ENCODE data around the gene CYP4V2. TPM values are rescaled to one million over a fixed set of nuclear protein-coding genes. Genes with fewer than 3 reads are reported as not detected.

The CYP4V2 gene
- total RNA-seq, 1 donor from 2014 or later, result 14.1 TPM

GRCh38 chr4:186217733-186218293, 26.4 kb downstream of the CYP4V2 start:
- H3K27me3 Mint-ChIP-seq (ENCODE audit: unreplicated experiment), result peaks cover 50% of the 10 kb centered on the region
- peaks cover 8% of the 10 kb centered on the region for H3K9me3 Mint-ChIP-seq (ENCODE audit: unreplicated experiment)
- no peak overlapping the region for H3K27ac Mint-ChIP-seq (ENCODE audit: unreplicated experiment)
- peaks cover 3% of the 10 kb centered on the region for H3K4me1 Mint-ChIP-seq (ENCODE audit: unreplicated experiment)
- TF ChIP-seq, protein P1, sequence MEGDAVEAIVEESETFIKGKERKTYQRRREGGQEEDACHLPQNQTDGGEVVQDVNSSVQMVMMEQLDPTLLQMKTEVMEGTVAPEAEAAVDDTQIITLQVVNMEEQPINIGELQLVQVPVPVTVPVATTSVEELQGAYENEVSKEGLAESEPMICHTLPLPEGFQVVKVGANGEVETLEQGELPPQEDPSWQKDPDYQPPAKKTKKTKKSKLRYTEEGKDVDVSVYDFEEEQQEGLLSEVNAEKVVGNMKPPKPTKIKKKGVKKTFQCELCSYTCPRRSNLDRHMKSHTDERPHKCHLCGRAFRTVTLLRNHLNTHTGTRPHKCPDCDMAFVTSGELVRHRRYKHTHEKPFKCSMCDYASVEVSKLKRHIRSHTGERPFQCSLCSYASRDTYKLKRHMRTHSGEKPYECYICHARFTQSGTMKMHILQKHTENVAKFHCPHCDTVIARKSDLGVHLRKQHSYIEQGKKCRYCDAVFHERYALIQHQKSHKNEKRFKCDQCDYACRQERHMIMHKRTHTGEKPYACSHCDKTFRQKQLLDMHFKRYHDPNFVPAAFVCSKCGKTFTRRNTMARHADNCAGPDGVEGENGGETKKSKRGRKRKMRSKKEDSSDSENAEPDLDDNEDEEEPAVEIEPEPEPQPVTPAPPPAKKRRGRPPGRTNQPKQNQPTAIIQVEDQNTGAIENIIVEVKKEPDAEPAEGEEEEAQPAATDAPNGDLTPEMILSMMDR (IDR thresholded peaks at IDR 0.05), result no peak
- H3K4me3 Mint-ChIP-seq (ENCODE audit: unreplicated experiment), result no peak overlapping the region
- no peaks in the 10 kb centered on the region for H3K36me3 Mint-ChIP-seq (ENCODE audit: unreplicated experiment)
- DNase-seq (ENCODE audit: extremely low spot score, unreplicated experiment), result no peak

DNA sequence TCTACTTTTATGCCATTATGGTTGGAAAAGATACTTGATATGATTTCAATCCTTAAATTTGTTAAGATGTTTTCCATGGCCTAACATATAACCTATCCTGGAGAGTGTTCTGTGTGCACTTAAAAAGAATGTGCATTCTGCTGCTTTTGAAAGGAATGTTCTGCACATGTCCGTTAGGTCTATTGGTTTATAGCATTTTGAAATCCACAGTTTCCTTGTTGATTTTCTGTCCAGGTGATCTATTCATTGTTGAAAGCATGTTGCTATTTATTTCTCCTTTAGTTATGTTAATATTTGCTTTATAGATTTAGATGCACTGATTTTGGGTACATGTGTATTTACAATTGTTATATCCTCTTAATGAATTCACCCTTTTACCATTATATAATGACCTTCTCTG, 30.3 kb downstream of the CYP4V2 start:
- H3K27me3 Mint-ChIP-seq (ENCODE audit: unreplicated experiment), result peaks cover 30% of the 10 kb centered on the region

GRCh38 chr4:186225848-186226247, 34.5 kb downstream of the CYP4V2 start:
- H3K36me3 Mint-ChIP-seq (ENCODE audit: unreplicated experiment), result peaks cover 3% of the 10 kb centered on the region
- no peak for DNase-seq (ENCODE audit: extremely low spot score, unreplicated experiment)
- peaks cover 22% of the 10 kb centered on the region for H3K9me3 Mint-ChIP-seq (ENCODE audit: unreplicated experiment)
- peaks cover 17% of the 10 kb centered on the region for H3K4me1 Mint-ChIP-seq (ENCODE audit: unreplicated experiment)
- peaks cover 17% of the 10 kb centered on the region for H3K27me3 Mint-ChIP-seq (ENCODE audit: unreplicated experiment)
- TF ChIP-seq, protein P1 (IDR thresholded peaks at IDR 0.05), result no peak
- H3K4me3 Mint-ChIP-seq (ENCODE audit: unreplicated experiment), result no peak overlapping the region
- H3K27ac Mint-ChIP-seq (ENCODE audit: unreplicated experiment), result no peak overlapping the region

More for the DNA sequence above, 30.3 kb downstream of the CYP4V2 start:
- Mint-ChIP-seq H3K4me1 (ENCODE audit: unreplicated experiment) (peaks cover 3% of the 10 kb centered on the region), H3K27ac (ENCODE audit: unreplicated experiment) (no peak overlapping the region), H3K4me3 (ENCODE audit: unreplicated experiment) (no peak overlapping the region), H3K9me3 (ENCODE audit: unreplicated experiment) (peaks cover 22% of the 10 kb centered on the region), H3K36me3 (ENCODE audit: unreplicated experiment) (no peaks in the 10 kb centered on the region)
- TF ChIP-seq, protein P1 (IDR thresholded peaks at IDR 0.05), result no peak
- no peak for DNase-seq (ENCODE audit: extremely low spot score, unreplicated experiment)

GRCh38 chr4:186226521-186227189, 35.3 kb downstream of the CYP4V2 start:
- Mint-ChIP-seq H3K27ac (ENCODE audit: unreplicated experiment) (no peak overlapping the region), H3K27me3 (ENCODE audit: unreplicated experiment) (peaks cover 9% of the 10 kb centered on the region), H3K4me3 (ENCODE audit: unreplicated experiment) (no peak overlapping the region), H3K9me3 (ENCODE audit: unreplicated experiment) (peaks cover 22% of the 10 kb centered on the region), H3K36me3 (ENCODE audit: unreplicated experiment) (peaks cover 3% of the 10 kb centered on the region), H3K4me1 (ENCODE audit: unreplicated experiment) (peaks cover 17% of the 10 kb centered on the region)
- DNase-seq (ENCODE audit: extremely low spot score, unreplicated experiment), result no peak
- TF ChIP-seq, protein P1 (IDR thresholded peaks at IDR 0.05), result no peak

- TF ChIP-seq, protein P1 (IDR thresholded peaks at IDR 0.05), result no peak
- Mint-ChIP-seq H3K27me3 (ENCODE audit: unreplicated experiment) (peaks cover 3% of the 10 kb centered on the region), H3K36me3 (ENCODE audit: unreplicated experiment) (peaks cover 3% of the 10 kb centered on the region), H3K9me3 (ENCODE audit: unreplicated experiment) (peaks cover 16% of the 10 kb centered on the region), H3K27ac (ENCODE audit: unreplicated experiment) (no peak within 1 kb of the TSS), H3K4me1 (ENCODE audit: unreplicated experiment) (peaks cover 17% of the 10 kb centered on the region), H3K4me3 (ENCODE audit: unreplicated experiment) (no peak within 1 kb of the TSS)
- DNase-seq (ENCODE audit: extremely low spot score, unreplicated experiment), result no peak
These were observed 35.9 kb downstream of the CYP4V2 start, which contains the start of gene KLKB1 for GRCh38 chr4:186227221-186227620. TSS of gene KLKB1 (plus strand) at chr4:186227507. CDS start at chr4:186228196, 689 bp downstream.

Measured in osteocyte (in vitro differentiated cells).